GM19193 (cell line): ENCODE measurements around the gene CLTCL1.

ENCODE experiments used
- POLR2A ChIP-seq: IDR thresholded peaks from 4 replicates; pipeline ENCODE4 v1.6.1; 2011; ENCODE audit not compliant: insufficient read depth, insufficient read length; ENCODE audit errors: extremely low read depth

The CLTCL1 gene

GRCh38 chr22:19195796-19196731, 95.5 kb downstream of the CLTCL1 start:
- no peak for TF ChIP-seq POLR2A

- TF ChIP-seq POLR2A, result no peak
These were observed 96.6 kb downstream of the CLTCL1 start for GRCh38 chr22:19194766-19195536.

- TF ChIP-seq POLR2A, result no peak
These were observed 97.6 kb downstream of the CLTCL1 start for GRCh38 chr22:19193879-19194278.

GRCh38 chr22:19187716-19188563, 103.6 kb downstream of the CLTCL1 start:
- no peak for TF ChIP-seq POLR2A

GRCh38 chr22:19184276-19184997, 107.1 kb downstream of the CLTCL1 start:
- no peak for TF ChIP-seq POLR2A

GRCh38 chr22:19183216-19183615, 108.3 kb downstream of the CLTCL1 start:
- TF ChIP-seq POLR2A, result no peak

- no peak for TF ChIP-seq POLR2A
These were observed 108.9 kb downstream of the CLTCL1 start for GRCh38 chr22:19182472-19183157.

- no peak for TF ChIP-seq POLR2A
These were observed 109.6 kb downstream of the CLTCL1 start for GRCh38 chr22:19181786-19182471.

GRCh38 chr22:19180740-19181410, 110.6 kb downstream of the CLTCL1 start:
- no peak for TF ChIP-seq POLR2A

- no peak for TF ChIP-seq POLR2A
These were observed 111.3 kb downstream of the CLTCL1 start for GRCh38 chr22:19180234-19180633.

- TF ChIP-seq POLR2A, result no peak
These were observed 111.9 kb downstream of the CLTCL1 start for GRCh38 chr22:19179497-19180048.
